ENCODE measurements around the gene PPP2R2B.

The PPP2R2B gene

GRCh38 chr5:146828385-146828784 is 50.2 kb downstream of the PPP2R2B start:
- TF ChIP-seq GATA1 (IDR thresholded peaks at IDR 0.05; ENCODE audit: low read depth, low read length) (no peak), POLR2A (IDR thresholded peaks at IDR 0.05; ENCODE audit: low read length) (no peak)
- no peak for DNase-seq

- DNase-seq: no peak
- TF ChIP-seq GATA1 (IDR thresholded peaks at IDR 0.05; ENCODE audit: low read depth, low read length): no peak
Measured at GRCh38 chr5:146827901-146828300, 50.7 kb downstream of the PPP2R2B start.

- peak; percentile 4 to 5 for DNase-seq
Measured at GRCh38 chr5:146825033-146825432, 53.5 kb downstream of the PPP2R2B start.

GRCh38 chr5:146821732-146822131 is 56.8 kb downstream of the PPP2R2B start:
- TF ChIP-seq GATA1 (IDR thresholded peaks at IDR 0.05; ENCODE audit: low read depth, low read length) (no peak), POLR2A (IDR thresholded peaks at IDR 0.05; ENCODE audit: low read length) (no peak)
- no peak for DNase-seq

More at GRCh38 chr5:146825033-146825432, 53.5 kb downstream of the PPP2R2B start:
- no peak for TF ChIP-seq POLR2A (IDR thresholded peaks at IDR 0.05; ENCODE audit: low read length)
- no peak for TF ChIP-seq GATA1 (IDR thresholded peaks at IDR 0.05; ENCODE audit: low read depth, low read length)

GRCh38 chr5:146820987-146821386 is 57.6 kb downstream of the PPP2R2B start:
- TF ChIP-seq GATA1 (IDR thresholded peaks at IDR 0.05; ENCODE audit: low read depth, low read length): no peak
- TF ChIP-seq POLR2A (IDR thresholded peaks at IDR 0.05; ENCODE audit: low read length): no peak
- no peak for DNase-seq

GRCh38 chr5:146818822-146819221 is 59.7 kb downstream of the PPP2R2B start:
- TF ChIP-seq GATA1 (IDR thresholded peaks at IDR 0.05; ENCODE audit: low read depth, low read length) (no peak), POLR2A (IDR thresholded peaks at IDR 0.05; ENCODE audit: low read length) (no peak)
- DNase-seq: no peak

- DNase-seq: no peak
- TF ChIP-seq GATA1 (IDR thresholded peaks at IDR 0.05; ENCODE audit: low read depth, low read length) (no peak), POLR2A (IDR thresholded peaks at IDR 0.05; ENCODE audit: low read length) (no peak)
Measured at GRCh38 chr5:146817973-146818372, 60.6 kb downstream of the PPP2R2B start.

GRCh38 chr5:146816775-146817387 is 61.7 kb downstream of the PPP2R2B start:
- TF ChIP-seq POLR2A (IDR thresholded peaks at IDR 0.05; ENCODE audit: low read length) (no peak), GATA1 (IDR thresholded peaks at IDR 0.05; ENCODE audit: low read depth, low read length) (no peak)
- DNase-seq: no peak

GRCh38 chr5:146815411-146815810 is 63.1 kb downstream of the PPP2R2B start:
- no peak for DNase-seq
- TF ChIP-seq POLR2A (IDR thresholded peaks at IDR 0.05; ENCODE audit: low read length) (no peak), GATA1 (IDR thresholded peaks at IDR 0.05; ENCODE audit: low read depth, low read length) (no peak)

- TF ChIP-seq GATA1 (IDR thresholded peaks at IDR 0.05; ENCODE audit: low read depth, low read length) (no peak), POLR2A (IDR thresholded peaks at IDR 0.05; ENCODE audit: low read length) (no peak)
- DNase-seq: no peak
Measured at GRCh38 chr5:146813346-146814157, 65.0 kb downstream of the PPP2R2B start.

- DNase-seq: no peak
- no peak for TF ChIP-seq GATA1 (IDR thresholded peaks at IDR 0.05; ENCODE audit: low read depth, low read length)
Measured at GRCh38 chr5:146805081-146805480, 73.5 kb downstream of the PPP2R2B start.

GRCh38 chr5:146802945-146803522 is 75.5 kb downstream of the PPP2R2B start:
- no peak for DNase-seq
- no peak for TF ChIP-seq GATA1 (IDR thresholded peaks at IDR 0.05; ENCODE audit: low read depth, low read length)
- no peak for TF ChIP-seq POLR2A (IDR thresholded peaks at IDR 0.05; ENCODE audit: low read length)

- no peak for DNase-seq
- no peak for TF ChIP-seq POLR2A (IDR thresholded peaks at IDR 0.05; ENCODE audit: low read length)
- TF ChIP-seq GATA1 (IDR thresholded peaks at IDR 0.05; ENCODE audit: low read depth, low read length): no peak
Measured at GRCh38 chr5:146799671-146800070, 78.9 kb downstream of the PPP2R2B start.

GRCh38 chr5:146799231-146799630 is 79.3 kb downstream of the PPP2R2B start:
- no peak for TF ChIP-seq POLR2A (IDR thresholded peaks at IDR 0.05; ENCODE audit: low read length)
- TF ChIP-seq GATA1 (IDR thresholded peaks at IDR 0.05; ENCODE audit: low read depth, low read length): no peak
- DNase-seq: no peak

- TF ChIP-seq GATA1 (IDR thresholded peaks at IDR 0.05; ENCODE audit: low read depth, low read length) (no peak), POLR2A (IDR thresholded peaks at IDR 0.05; ENCODE audit: low read length) (no peak)
- no peak for DNase-seq
Measured at GRCh38 chr5:146797658-146798057, 80.9 kb downstream of the PPP2R2B start.

Measured in erythroblast (primary cell).